Measurements from ENCODE around the gene EP400. TPM values are rescaled to one million over a fixed set of nuclear protein-coding genes. Genes with fewer than 3 reads are reported as not detected.
A peak's percentile ranks its signal among the peaks of the same experiment; 100 is the strongest.

The EP400 gene
- total and polyA plus RNA-seq, 2 of the 13 experiments (the other 11 are each of a cell fraction or from before 2014, with no cell fraction given) = 4.9 to 5.0 TPM

DNA sequence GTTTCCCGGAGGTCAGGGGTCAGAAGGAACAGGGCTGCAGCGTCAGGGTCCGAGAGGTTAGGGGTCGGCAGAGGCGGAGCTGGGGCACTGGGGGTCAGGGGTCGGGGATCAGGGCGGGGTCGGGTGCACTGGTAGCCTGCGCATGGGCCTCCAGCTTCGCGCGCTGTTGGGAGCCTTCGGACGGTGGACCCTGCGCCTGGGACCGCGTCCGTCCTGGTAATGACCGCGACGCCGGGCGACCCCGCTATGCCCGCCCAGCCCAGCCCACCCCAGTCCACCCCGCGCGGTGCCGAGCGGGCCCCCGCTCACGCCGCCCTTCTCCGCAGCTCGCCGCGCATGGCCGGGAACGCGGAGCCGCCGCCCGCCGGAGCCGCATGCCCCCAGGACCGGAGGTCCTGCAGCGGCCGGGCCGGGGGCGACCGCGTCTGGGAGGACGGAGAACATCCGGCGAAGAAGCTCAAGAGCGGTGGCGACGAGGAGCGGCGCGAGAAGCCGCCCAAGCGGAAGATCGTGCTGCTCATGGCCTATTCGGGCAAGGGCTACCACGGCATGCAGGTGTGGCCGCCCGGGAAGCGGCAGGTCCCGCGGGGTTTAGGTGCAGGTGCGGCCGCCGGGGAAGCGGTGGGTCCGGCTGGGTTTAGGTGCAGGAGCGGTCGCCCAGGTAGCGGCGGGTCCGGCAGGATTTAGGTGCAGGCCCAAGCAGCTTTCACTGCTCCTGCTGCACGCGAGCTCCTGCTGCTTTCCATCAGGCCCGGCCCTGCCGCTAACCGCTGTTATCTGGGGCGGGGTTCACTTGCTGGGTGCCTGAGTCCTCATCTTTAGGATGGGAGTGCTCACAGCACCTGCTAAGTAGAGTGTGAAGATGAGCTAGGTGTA is 19.9 kb upstream of the EP400 start (continued):
- TF ChIP-seq, protein P1, sequence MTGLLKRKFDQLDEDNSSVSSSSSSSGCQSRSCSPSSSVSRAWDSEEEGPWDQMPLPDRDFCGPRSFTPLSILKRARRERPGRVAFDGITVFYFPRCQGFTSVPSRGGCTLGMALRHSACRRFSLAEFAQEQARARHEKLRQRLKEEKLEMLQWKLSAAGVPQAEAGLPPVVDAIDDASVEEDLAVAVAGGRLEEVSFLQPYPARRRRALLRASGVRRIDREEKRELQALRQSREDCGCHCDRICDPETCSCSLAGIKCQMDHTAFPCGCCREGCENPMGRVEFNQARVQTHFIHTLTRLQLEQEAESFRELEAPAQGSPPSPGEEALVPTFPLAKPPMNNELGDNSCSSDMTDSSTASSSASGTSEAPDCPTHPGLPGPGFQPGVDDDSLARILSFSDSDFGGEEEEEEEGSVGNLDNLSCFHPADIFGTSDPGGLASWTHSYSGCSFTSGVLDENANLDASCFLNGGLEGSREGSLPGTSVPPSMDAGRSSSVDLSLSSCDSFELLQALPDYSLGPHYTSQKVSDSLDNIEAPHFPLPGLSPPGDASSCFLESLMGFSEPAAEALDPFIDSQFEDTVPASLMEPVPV (CRISPR knock-in tag; IDR thresholded peaks at IDR 0.05) = no peak
- no peak for TF ChIP-seq CERS6 (CRISPR knock-in tag; IDR thresholded peaks at IDR 0.05)
- TF ChIP-seq FOXP1 (IDR thresholded peaks at IDR 0.05) = no peak
- TF ChIP-seq FOXP1 (CRISPR knock-in tag; IDR thresholded peaks at IDR 0.05) = no peak
- TF ChIP-seq POLR2AphosphoS2 (IDR thresholded peaks at IDR 0.05; ENCODE audit: low read depth, low read length) = no peak
- TF ChIP-seq HNRNPK (IDR thresholded peaks at IDR 0.05; ENCODE audit: low read depth, low read length, poor library complexity, severe bottlenecking) = no peak
- TF ChIP-seq, protein P2, sequence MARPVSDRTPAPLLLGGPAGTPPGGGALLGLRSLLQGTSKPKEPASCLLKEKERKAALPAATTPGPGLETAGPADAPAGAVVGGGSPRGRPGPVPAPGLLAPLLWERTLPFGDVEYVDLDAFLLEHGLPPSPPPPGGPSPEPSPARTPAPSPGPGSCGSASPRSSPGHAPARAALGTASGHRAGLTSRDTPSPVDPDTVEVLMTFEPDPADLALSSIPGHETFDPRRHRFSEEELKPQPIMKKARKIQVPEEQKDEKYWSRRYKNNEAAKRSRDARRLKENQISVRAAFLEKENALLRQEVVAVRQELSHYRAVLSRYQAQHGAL (CRISPR knock-in tag; IDR thresholded peaks at IDR 0.05; ENCODE audit: not compliant biosample characterization) = no peak
- no peak for TF ChIP-seq ZNF232 (CRISPR knock-in tag; IDR thresholded peaks at IDR 0.05; ENCODE audit: borderline replicate concordance)
- no peak for TF ChIP-seq PCBP2 (optimal IDR thresholded peaks at IDR 0.05; ENCODE audit: low read depth, low read length, poor library complexity, severe bottlenecking)
- TF ChIP-seq SIX4 (CRISPR knock-in tag; IDR thresholded peaks at IDR 0.05) = no peak
- TF ChIP-seq ELF1 (CRISPR knock-in tag; IDR thresholded peaks at IDR 0.05) = no peak
- TF ChIP-seq, protein P3, sequence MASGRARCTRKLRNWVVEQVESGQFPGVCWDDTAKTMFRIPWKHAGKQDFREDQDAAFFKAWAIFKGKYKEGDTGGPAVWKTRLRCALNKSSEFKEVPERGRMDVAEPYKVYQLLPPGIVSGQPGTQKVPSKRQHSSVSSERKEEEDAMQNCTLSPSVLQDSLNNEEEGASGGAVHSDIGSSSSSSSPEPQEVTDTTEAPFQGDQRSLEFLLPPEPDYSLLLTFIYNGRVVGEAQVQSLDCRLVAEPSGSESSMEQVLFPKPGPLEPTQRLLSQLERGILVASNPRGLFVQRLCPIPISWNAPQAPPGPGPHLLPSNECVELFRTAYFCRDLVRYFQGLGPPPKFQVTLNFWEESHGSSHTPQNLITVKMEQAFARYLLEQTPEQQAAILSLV (CRISPR knock-in tag; IDR thresholded peaks at IDR 0.05; ENCODE audit: borderline replicate concordance) = no peak
- TF ChIP-seq ZBTB7A (CRISPR knock-in tag; IDR thresholded peaks at IDR 0.05) = no peak
- peak; percentile 16 for TF ChIP-seq RBM39 (IDR thresholded peaks at IDR 0.05; ENCODE audit: low read depth, low read length, poor library complexity, severe bottlenecking)
- peak; percentile 13 for TF ChIP-seq ZNF883 (CRISPR knock-in tag; IDR thresholded peaks at IDR 0.05; ENCODE audit: not compliant biosample characterization)
- no peak for TF ChIP-seq TCF7L2 (IDR thresholded peaks at IDR 0.05; ENCODE audit: low read depth, low read length)
- no peak; the same call in 1 of the 2 replicates for TF ChIP-seq ZNF788 (CRISPR knock-in tag; IDR thresholded peaks at IDR 0.05; ENCODE audit: borderline replicate concordance)
- TF ChIP-seq ZNF496 (CRISPR knock-in tag; IDR thresholded peaks at IDR 0.05; ENCODE audit: insufficient replicate concordance) = no peak
- no peak for TF ChIP-seq ZNF577 (CRISPR knock-in tag; IDR thresholded peaks at IDR 0.05; ENCODE audit: borderline replicate concordance, low read depth)
- TF ChIP-seq SRSF4 (IDR thresholded peaks at IDR 0.05; ENCODE audit: low read depth, low read length, poor library complexity, severe bottlenecking) = no peak
- no peak for TF ChIP-seq TEAD3 (CRISPR knock-in tag; optimal IDR thresholded peaks at IDR 0.05; ENCODE audit: borderline replicate concordance)
- no peak for TF ChIP-seq HOXA3 (CRISPR knock-in tag; IDR thresholded peaks at IDR 0.05)
- peak; percentile 24; the same call in 1 of the 2 replicates for TF ChIP-seq KMT2A (CRISPR knock-in tag; IDR thresholded peaks at IDR 0.05)
- TF ChIP-seq NFIC (IDR thresholded peaks at IDR 0.05; ENCODE audit: low read length) = no peak
- TF ChIP-seq SYNCRIP (IDR thresholded peaks at IDR 0.05; ENCODE audit: insufficient read depth, low read depth, low read length) = no peak
